GM21576 (cell line): Measurements from ENCODE around the gene HIVEP2.
A peak's percentile ranks its signal among the peaks of the same experiment; 100 is the strongest.

Source experiments
- ATAC-seq: cut with Tn5 transposase; IDR thresholded peaks from one replicate; pipeline ENCODE4 v1.9.1; 2021; ENCODE audit warnings: mild to moderate bottlenecking, moderate library complexity; ENCODE audit not compliant: unreplicated experiment

The HIVEP2 gene

DNA sequence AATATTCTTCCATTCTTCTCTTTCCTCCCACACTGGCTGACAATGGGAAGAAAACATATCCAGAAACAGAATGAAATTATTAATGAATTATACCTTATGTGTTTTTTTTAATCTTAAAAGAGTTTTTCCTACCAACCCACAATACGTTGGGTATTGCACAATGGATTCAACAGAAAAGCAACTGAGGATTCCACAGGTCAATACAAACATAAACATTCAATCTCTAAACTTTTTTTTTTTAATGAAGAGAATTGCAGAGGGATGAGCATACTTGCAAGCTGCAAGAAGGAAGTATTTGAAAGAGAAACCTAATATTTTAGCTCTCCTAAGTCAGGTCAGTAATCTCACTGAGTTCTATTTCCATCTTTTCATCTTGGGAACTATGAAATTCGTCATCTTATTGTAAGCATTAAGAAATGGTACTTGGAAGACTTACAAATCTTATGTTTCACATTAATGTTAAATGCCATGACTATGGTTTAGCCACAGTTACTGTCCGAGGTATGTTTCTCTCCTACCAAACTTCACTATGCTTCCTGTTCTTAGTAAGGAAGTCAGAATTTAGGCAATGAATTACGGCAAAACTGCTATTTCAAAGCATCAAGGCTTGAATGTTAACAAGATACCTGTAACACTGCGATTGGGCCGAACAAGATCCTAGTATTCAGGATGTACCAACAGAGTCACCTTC lies 100.8 kb downstream of the HIVEP2 start:
- ATAC-seq = no peak

- ATAC-seq = no peak
These were observed 101.6 kb downstream of the HIVEP2 start for GRCh38 chr6:142843361-142843760.

GRCh38 chr6:142842418-142843261 lies 102.3 kb downstream of the HIVEP2 start:
- peak; percentile 55 for ATAC-seq

GRCh38 chr6:142841915-142842314 lies 103.1 kb downstream of the HIVEP2 start:
- no peak for ATAC-seq

- no peak for ATAC-seq
These were observed 105.3 kb downstream of the HIVEP2 start for GRCh38 chr6:142839686-142840040.

DNA sequence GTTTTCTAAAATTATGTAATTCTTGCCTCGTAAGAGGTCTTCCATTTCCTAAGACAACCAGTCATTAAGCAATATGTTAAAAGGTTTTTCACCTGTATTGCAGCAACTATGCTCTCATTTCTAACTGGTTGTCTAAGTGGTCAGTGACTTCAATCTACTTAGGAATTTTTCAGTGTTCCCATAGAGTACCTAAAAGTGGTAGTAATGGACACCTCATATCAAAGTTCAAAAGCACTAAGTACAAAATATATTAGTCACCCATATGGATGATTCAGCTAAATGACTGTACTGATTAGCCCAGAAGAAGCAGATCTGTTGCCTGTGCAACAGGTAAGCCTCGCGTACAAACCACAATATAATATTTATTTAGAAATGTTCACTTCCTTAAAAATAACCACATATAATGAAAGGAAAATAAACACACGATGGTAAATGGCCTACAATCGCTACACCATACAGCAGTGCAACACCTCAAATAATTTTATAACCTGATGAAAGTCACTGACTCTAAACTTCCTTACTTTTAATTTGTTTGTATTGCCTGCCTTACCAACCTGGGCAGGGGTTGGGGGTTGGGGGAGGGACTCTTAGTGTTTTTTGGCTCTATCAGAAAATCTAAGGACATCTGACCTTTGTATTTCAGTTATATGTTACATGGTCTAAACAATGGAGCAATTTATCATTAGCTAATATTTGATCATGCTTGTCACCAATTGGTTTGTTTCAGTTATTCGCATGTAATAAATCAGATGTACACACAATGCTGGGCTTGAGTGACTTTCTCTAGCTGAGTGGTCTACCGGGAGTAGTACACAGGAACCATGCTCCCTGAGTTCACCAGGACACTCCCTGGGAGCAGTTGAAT lies 105.9 kb downstream of the HIVEP2 start:
- no peak for ATAC-seq

- no peak for ATAC-seq
These were observed 109.0 kb downstream of the HIVEP2 start for GRCh38 chr6:142835787-142836535.

DNA sequence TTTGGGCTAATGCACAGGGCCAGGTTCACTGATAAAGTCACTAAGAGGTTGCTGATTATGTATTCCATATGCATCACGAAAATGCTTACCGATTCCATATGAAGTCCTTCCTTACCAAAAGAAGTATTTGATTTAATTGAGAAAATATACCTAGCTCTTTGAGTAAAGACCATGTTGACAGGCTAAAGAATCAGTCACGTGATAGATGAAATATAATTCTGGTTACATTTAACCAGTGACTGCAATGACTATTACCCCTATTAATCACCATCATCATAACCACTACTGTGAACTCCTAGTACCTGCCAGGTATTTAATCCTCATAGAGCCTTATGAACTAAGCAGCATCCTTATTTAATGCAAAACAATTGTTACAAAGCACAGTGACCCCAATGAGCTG lies 110.1 kb downstream of the HIVEP2 start:
- ATAC-seq = no peak

- no peak for ATAC-seq
These were observed 111.2 kb downstream of the HIVEP2 start for GRCh38 chr6:142833798-142834197.

GRCh38 chr6:142833054-142833453 lies 111.9 kb downstream of the HIVEP2 start:
- ATAC-seq = no peak

DNA sequence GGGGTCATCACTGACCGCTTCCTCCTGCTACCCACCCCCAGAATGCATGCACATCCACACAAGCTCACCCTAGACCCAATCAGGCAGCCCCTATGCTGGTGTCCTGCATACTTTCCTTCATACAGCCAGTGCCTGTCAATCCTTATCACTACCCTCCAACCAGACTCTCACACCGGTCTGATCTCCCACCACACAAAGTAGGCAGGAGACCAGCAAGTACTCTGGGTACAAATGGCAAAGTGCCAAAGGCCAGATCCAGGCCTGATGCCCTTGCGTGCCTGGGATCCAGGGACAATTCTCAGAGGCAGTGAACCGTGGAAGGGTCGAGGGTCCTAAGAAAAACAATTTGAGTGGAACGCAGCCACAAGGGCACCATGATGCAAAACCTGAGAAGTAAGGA lies 114.2 kb downstream of the HIVEP2 start:
- no peak for ATAC-seq

DNA sequence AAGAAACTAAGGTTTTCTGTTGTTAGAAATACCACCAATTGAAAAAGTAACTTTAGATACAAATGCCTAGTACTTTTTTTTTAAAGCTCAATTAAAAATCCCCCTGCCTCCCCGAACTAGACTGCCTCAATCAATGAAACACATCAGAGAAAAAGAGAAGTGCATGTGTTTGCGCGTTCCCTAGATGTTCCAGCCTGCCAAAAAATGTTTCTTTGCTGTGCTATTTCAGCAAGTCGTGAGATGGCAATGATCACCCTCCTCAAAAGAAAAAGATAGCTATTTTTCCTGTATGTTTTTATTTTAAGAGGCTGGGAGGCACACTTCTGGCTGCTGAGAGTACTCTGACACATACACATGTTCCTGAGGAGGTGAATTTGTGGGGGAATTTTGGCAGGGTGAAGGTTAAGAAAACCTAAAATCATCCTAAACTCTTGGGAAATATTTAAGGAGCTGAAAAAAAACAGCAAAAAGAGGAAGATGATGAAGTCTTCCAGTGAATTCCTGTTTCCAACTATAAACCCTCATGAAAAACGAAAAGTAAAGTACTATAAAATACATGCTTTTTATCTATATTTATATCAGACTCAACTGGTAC lies 114.8 kb downstream of the HIVEP2 start:
- ATAC-seq = no peak

- no peak for ATAC-seq
These were observed 115.4 kb downstream of the HIVEP2 start for GRCh38 chr6:142829556-142829955.

- no peak for ATAC-seq
These were observed 117.0 kb downstream of the HIVEP2 start for GRCh38 chr6:142827991-142828390.

DNA sequence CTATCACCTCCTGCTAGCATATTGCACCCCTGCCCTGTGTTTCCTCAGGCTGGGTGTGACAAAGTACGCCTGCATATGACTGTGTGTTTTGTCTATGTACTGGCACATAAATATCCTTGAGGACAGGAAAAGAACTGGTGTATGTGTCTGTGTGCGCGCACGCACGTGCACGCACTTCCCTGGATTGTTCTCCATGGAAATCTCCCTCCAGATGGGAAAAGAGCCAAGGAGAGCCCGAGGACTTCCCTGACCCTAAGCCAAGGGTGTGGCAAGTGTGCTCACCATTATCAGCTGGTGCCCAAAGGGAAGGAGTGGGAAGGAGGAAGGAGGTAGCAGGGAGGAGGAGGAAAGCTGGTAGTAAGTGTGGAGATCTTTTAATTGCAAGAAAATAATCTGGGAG lies 117.6 kb downstream of the HIVEP2 start:
- no peak for ATAC-seq

- ATAC-seq = no peak
These were observed 119.2 kb downstream of the HIVEP2 start for GRCh38 chr6:142825760-142826159.

- ATAC-seq = no peak
These were observed 120.5 kb downstream of the HIVEP2 start for GRCh38 chr6:142824426-142824825.

DNA sequence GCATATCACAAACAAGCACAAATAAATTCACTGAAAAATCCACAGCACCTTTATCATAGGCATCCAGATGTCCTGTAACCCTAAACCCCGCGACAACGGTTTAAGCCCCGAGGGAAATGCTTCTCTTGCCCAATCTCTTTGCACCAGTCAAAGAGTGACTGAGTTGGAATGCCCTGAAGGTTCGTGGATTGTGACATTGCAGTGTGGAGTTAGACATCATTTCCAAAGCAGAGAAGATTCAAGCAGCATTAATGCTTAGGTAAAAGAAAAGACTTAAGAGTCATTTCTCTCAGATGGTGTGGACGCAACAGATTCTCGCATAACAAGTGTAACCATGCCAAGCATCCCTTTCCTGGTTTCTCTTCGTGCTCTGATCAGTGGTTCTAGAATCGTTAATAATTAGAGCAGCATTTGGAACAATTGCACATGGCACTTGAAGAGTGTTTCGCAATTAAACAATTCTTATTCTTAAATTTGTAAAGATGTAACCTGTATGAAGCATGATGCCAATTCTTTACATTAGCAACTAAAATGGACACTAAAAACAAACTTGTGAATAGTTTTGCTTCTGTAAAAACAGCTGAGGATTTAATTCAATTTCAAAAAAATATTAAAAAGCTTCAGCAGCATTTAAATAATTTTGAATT lies 121.6 kb downstream of the HIVEP2 start:
- no peak for ATAC-seq

GRCh38 chr6:142822842-142823241 lies 122.1 kb downstream of the HIVEP2 start:
- no peak for ATAC-seq

DNA sequence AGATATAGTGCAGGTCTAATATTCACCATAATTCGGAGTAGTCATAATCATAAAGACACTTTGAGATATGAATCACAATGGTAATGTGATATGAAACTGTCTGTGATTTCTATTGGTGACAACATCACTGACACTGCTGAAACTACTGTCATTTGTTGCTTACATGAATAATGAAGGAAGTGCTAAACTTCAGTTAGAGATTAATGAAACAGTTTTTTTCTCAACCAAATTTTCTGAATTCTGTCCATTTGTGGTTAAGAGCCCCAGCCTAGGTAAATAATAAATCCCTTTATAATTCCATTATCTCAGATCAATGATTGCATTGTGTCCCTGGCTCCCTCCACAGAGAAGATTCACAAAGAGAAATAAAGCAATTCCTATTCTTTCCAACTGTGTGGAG lies 122.6 kb downstream of the HIVEP2 start:
- peak; percentile 58 for ATAC-seq
